ACC112 (cell line): ENCODE measurements around the gene C10orf105.

Experiments
- H2AFZ ChIP-seq: fragments of 200-600 bp; sonication (generic); one replicate; pipeline ENCODE4 v1.6.0; 2017; ENCODE audit warnings: antibody characterized with exemption, low read length; ENCODE audit not compliant: unreplicated experiment
- H3K27ac ChIP-seq: fragments of 200-600 bp; sonication (generic); 2 replicates; pipeline ENCODE4 v1.5.1; 2014; ENCODE audit warnings: low read depth, mild to moderate bottlenecking, antibody characterized with exemption, low read length, moderate library complexity
- H3K27me3 ChIP-seq: fragments of 200-600 bp; sonication (generic); 2 replicates; pipeline ENCODE4 v1.6.1; 2014; ENCODE audit warnings: mild to moderate bottlenecking, antibody characterized with exemption, low read length, moderate library complexity, mixed read lengths; ENCODE audit not compliant: insufficient read depth
- H3K36me3 ChIP-seq: fragments of 200-600 bp; sonication (generic); 2 replicates; pipeline ENCODE4 v1.6.1; 2016; ENCODE audit warnings: mild to moderate bottlenecking, antibody characterized with exemption, low read length, moderate library complexity, mixed read lengths; ENCODE audit not compliant: insufficient read depth
- H3K4me1 ChIP-seq: fragments of 200-600 bp; sonication (generic); one replicate; pipeline ENCODE4 v1.6.1; 2016; ENCODE audit warnings: low read length, mixed read lengths; ENCODE audit not compliant: insufficient read depth, unreplicated experiment, control insufficient read depth
- H3K4me3 ChIP-seq: fragments of 200-600 bp; sonication (generic); 2 replicates; pipeline ENCODE4 v1.5.1; 2014; ENCODE audit warnings: mild to moderate bottlenecking, low read depth, low read length
- H3K79me2 ChIP-seq: fragments of 200-600 bp; sonication (generic); one replicate; pipeline ENCODE4 v1.6.0; 2016; ENCODE audit warnings: low read length; ENCODE audit not compliant: control insufficient read depth, unreplicated experiment, insufficient read depth

C10orf105 gene

GRCh38 chr10:71723311-71723710, 3.7 kb upstream of the C10orf105 start:
- Histone ChIP-seq H3K27me3 (no peaks in the 10 kb centered on the region), H3K4me3 (no peak overlapping the region), H3K27ac (no peak overlapping the region), H3K4me1 (peaks cover 17% of the 10 kb centered on the region), H3K36me3 (no peaks in the 10 kb centered on the region), H3K79me2 (no peaks in the 10 kb centered on the region), H2AFZ (no peak overlapping the region)

GRCh38 chr10:71722849-71723248, 3.3 kb upstream of the C10orf105 start:
- H3K79me2 ChIP-seq = no peaks in the 10 kb centered on the region
- H3K4me3 ChIP-seq = no peak overlapping the region
- H3K27ac ChIP-seq = no peak overlapping the region
- no peaks in the 10 kb centered on the region for H3K27me3 ChIP-seq
- peaks cover 13% of the 10 kb centered on the region for H3K4me1 ChIP-seq
- no peak overlapping the region for H2AFZ ChIP-seq
- H3K36me3 ChIP-seq = no peaks in the 10 kb centered on the region

GRCh38 chr10:71721313-71721712, 1.7 kb upstream of the C10orf105 start:
- Histone ChIP-seq H3K27ac (no peak overlapping the region), H3K4me3 (no peak overlapping the region), H3K27me3 (no peaks in the 10 kb centered on the region), H2AFZ (no peak overlapping the region), H3K36me3 (no peaks in the 10 kb centered on the region), H3K79me2 (no peaks in the 10 kb centered on the region), H3K4me1 (peaks cover 7% of the 10 kb centered on the region)

- Histone ChIP-seq H3K27me3 (no peaks in the 10 kb centered on the region), H3K4me1 (no peaks in the 10 kb centered on the region), H3K4me3 (no peak overlapping the region), H3K27ac (no peak overlapping the region), H3K36me3 (no peaks in the 10 kb centered on the region), H2AFZ (no peak overlapping the region), H3K79me2 (no peaks in the 10 kb centered on the region)
These were observed 710 bp upstream of the C10orf105 start for GRCh38 chr10:71720288-71720687.

GRCh38 chr10:71719042-71719441, 536 bp downstream of the C10orf105 start:
- H3K4me3 ChIP-seq = no peak overlapping the region
- no peak overlapping the region for H3K27ac ChIP-seq
- no peaks in the 10 kb centered on the region for H3K36me3 ChIP-seq
- peaks cover 8% of the 10 kb centered on the region for H3K4me1 ChIP-seq
- H2AFZ ChIP-seq = no peak overlapping the region
- H3K79me2 ChIP-seq = no peaks in the 10 kb centered on the region
- no peaks in the 10 kb centered on the region for H3K27me3 ChIP-seq

GRCh38 chr10:71718165-71718698, 1.3 kb downstream of the C10orf105 start:
- peaks cover 17% of the 10 kb centered on the region for H3K4me1 ChIP-seq
- H2AFZ ChIP-seq = no peak overlapping the region
- H3K79me2 ChIP-seq = no peaks in the 10 kb centered on the region
- no peak overlapping the region for H3K27ac ChIP-seq
- H3K4me3 ChIP-seq = no peak overlapping the region
- H3K27me3 ChIP-seq = no peaks in the 10 kb centered on the region
- no peaks in the 10 kb centered on the region for H3K36me3 ChIP-seq

GRCh38 chr10:71717551-71717951, 2.0 kb downstream of the C10orf105 start:
- H3K79me2 ChIP-seq = no peaks in the 10 kb centered on the region
- H3K27me3 ChIP-seq = no peaks in the 10 kb centered on the region
- H3K4me3 ChIP-seq = no peak overlapping the region
- no peaks in the 10 kb centered on the region for H3K36me3 ChIP-seq
- peaks cover 23% of the 10 kb centered on the region for H3K4me1 ChIP-seq
- H3K27ac ChIP-seq = no peak overlapping the region
- H2AFZ ChIP-seq = no peak overlapping the region

GRCh38 chr10:71717056-71717455, 2.5 kb downstream of the C10orf105 start:
- H3K79me2 ChIP-seq = no peaks in the 10 kb centered on the region
- no peaks in the 10 kb centered on the region for H3K36me3 ChIP-seq
- H3K27me3 ChIP-seq = no peaks in the 10 kb centered on the region
- no peak overlapping the region for H3K27ac ChIP-seq
- peaks cover 23% of the 10 kb centered on the region for H3K4me1 ChIP-seq
- H2AFZ ChIP-seq = no peak overlapping the region
- H3K4me3 ChIP-seq = no peak overlapping the region

- no peaks in the 10 kb centered on the region for H3K79me2 ChIP-seq
- no peaks in the 10 kb centered on the region for H3K27me3 ChIP-seq
- H3K4me3 ChIP-seq = no peak overlapping the region
- H2AFZ ChIP-seq = no peak overlapping the region
- H3K36me3 ChIP-seq = no peaks in the 10 kb centered on the region
- H3K4me1 ChIP-seq = peaks cover 23% of the 10 kb centered on the region
- no peak overlapping the region for H3K27ac ChIP-seq
These were observed 3.2 kb downstream of the C10orf105 start for GRCh38 chr10:71716426-71716825.

GRCh38 chr10:71715860-71716259, 3.7 kb downstream of the C10orf105 start:
- Histone ChIP-seq H3K36me3 (no peaks in the 10 kb centered on the region), H3K27me3 (no peaks in the 10 kb centered on the region), H3K4me1 (peaks cover 23% of the 10 kb centered on the region), H3K79me2 (no peaks in the 10 kb centered on the region), H3K4me3 (no peak overlapping the region), H2AFZ (no peak overlapping the region), H3K27ac (no peak overlapping the region)

GRCh38 chr10:71715026-71715425, 4.6 kb downstream of the C10orf105 start:
- no peaks in the 10 kb centered on the region for H3K27me3 ChIP-seq
- H3K36me3 ChIP-seq = no peaks in the 10 kb centered on the region
- peaks cover 23% of the 10 kb centered on the region for H3K4me1 ChIP-seq
- H3K27ac ChIP-seq = no peak overlapping the region
- H3K4me3 ChIP-seq = no peak overlapping the region
- H2AFZ ChIP-seq = no peak overlapping the region
- H3K79me2 ChIP-seq = no peaks in the 10 kb centered on the region
